Inflammatory macrophage (primary cell): ENCODE data around the gene MIDN.
"Not testable (repeated sequence)": the region's sequence is repeated elsewhere in the genome, so short reads cannot be mapped to it uniquely, and the experiment has no call there.

Experiments
- DNase-seq, 2 donors: peaks; one replicate each; pipeline ENCODE4 v3.0.0-alpha.2; 2020 to 2022
- total RNA-seq, 18 experiments: gene quantifications; one replicate each; lab custom pipeline; 2026; ENCODE audit warnings: mixed read lengths in 6 of 18, inconsistent platforms in 2 of 18; lab: John Stamatoyannopoulos, UW

The MIDN gene
- 6.1 to 67.7 (median 25.1) reads per million in 18 experiments for total RNA-seq

GRCh38 chr19:1248139-1248785, at the start of gene MIDN:
Gene MIDN, plus strand, starts transcription at chr19:1248583. Its CDS starts 1,714 bp downstream, at chr19:1250297.
- peak; percentile 82 to 91 for DNase-seq

GRCh38 chr19:1199531-1199930, 48.9 kb upstream of the MIDN start:
- DNase-seq: no peak

- not testable (repeated sequence) for DNase-seq
These were observed 47.8 kb upstream of the MIDN start for GRCh38 chr19:1200614-1201013.

- DNase-seq: peak; percentile 98 to 99
These were observed 43.0 kb upstream of the MIDN start, which contains the start of gene STK11 for GRCh38 chr19:1205114-1206099. Gene STK11, plus strand, starts transcription at chr19:1205778. Its CDS starts 1,136 bp downstream, at chr19:1206914.

GRCh38 chr19:1206150-1206863, 42.1 kb upstream of the MIDN start:
- no peak for DNase-seq

- DNase-seq: peak; percentile 17 to 42
These were observed 41.4 kb upstream of the MIDN start for GRCh38 chr19:1206864-1207450.

GRCh38 chr19:1208830-1209229, 39.6 kb upstream of the MIDN start:
- not testable (repeated sequence) for DNase-seq

GRCh38 chr19:1210227-1210538, 38.2 kb upstream of the MIDN start:
- no peak for DNase-seq

- DNase-seq: peak in 1 of 2 donors; percentile 22
These were observed 36.7 kb upstream of the MIDN start for GRCh38 chr19:1211494-1212234.

- peak; percentile 88 to 90 for DNase-seq
These were observed 34.7 kb upstream of the MIDN start for GRCh38 chr19:1213391-1214286.

- no peak for DNase-seq
These were observed 34.0 kb upstream of the MIDN start for GRCh38 chr19:1214299-1214861.

GRCh38 chr19:1214862-1215731, 33.3 kb upstream of the MIDN start:
- DNase-seq: no peak

- DNase-seq: no peak
These were observed 31.6 kb upstream of the MIDN start for GRCh38 chr19:1216756-1217155.

- DNase-seq: no peak
These were observed 31.0 kb upstream of the MIDN start for GRCh38 chr19:1217366-1217765.

- DNase-seq: no peak
These were observed 29.4 kb upstream of the MIDN start for GRCh38 chr19:1218751-1219567.

GRCh38 chr19:1219786-1220476, 28.5 kb upstream of the MIDN start:
- DNase-seq: no peak

GRCh38 chr19:1220477-1220930, 27.9 kb upstream of the MIDN start:
- no peak for DNase-seq
